Peyer's patch (tissue), 4 donors: Measurements from ENCODE around the gene THAP3.

ENCODE experiments used
- CTCF ChIP-seq, 6 experiments: fragments of 450-650 bp in 4 of 6; fragments of 200-600 bp in 2 of 6; sonication (generic) in 1 of 6; IDR thresholded peaks; one replicate each; pipeline ENCODE4 v1.5.1; 2017 to 2019; ENCODE audit warnings: antibody characterized with exemption in 6 of 6, mild to moderate bottlenecking in 3 of 6, moderate library complexity in 1 of 6
- POLR2A ChIP-seq, 2 donors: fragments of 450-650 bp; IDR thresholded peaks; one replicate each; pipeline ENCODE4 v1.5.1; 2017; ENCODE audit warnings: antibody characterized with exemption in 2 of 2, mild to moderate bottlenecking in 2 of 2, moderate library complexity in 2 of 2

- TF ChIP-seq CTCF (IDR thresholded peaks at IDR 0.05), result no peak
- no peak for TF ChIP-seq POLR2A (IDR thresholded peaks at IDR 0.05)
These were observed 38.8 kb upstream of the THAP3 start for GRCh38 chr1:6585841-6586240.
